ENCODE measurements around the gene CPLX4. TPM values are rescaled to one million over a fixed set of nuclear protein-coding genes. Genes with fewer than 3 reads are reported as not detected.

Gene CPLX4
- total RNA-seq, 1 donor from 2014 or later: not detected

- DNase-seq (ENCODE audit: extremely low spot score, unreplicated experiment): no peak
- no peak for TF ChIP-seq CTCF (IDR thresholded peaks at IDR 0.05)
- no peak overlapping the region for H3K27ac Mint-ChIP-seq (ENCODE audit: unreplicated experiment)
- no peaks in the 10 kb centered on the region for H3K4me1 Mint-ChIP-seq (ENCODE audit: unreplicated experiment)
- H3K36me3 Mint-ChIP-seq (ENCODE audit: unreplicated experiment): peaks cover 78% of the 10 kb centered on the region
- H3K4me3 Mint-ChIP-seq (ENCODE audit: unreplicated experiment): no peak overlapping the region
- peaks cover 30% of the 10 kb centered on the region for H3K9me3 Mint-ChIP-seq (ENCODE audit: unreplicated experiment)
- no peaks in the 10 kb centered on the region for H3K27me3 Mint-ChIP-seq (ENCODE audit: unreplicated experiment)
Observed at GRCh38 chr18:59344996-59345395, 26.5 kb upstream of the CPLX4 start.

GRCh38 chr18:59343926-59344325, 25.5 kb upstream of the CPLX4 start:
- H3K36me3 Mint-ChIP-seq (ENCODE audit: unreplicated experiment): peaks cover 74% of the 10 kb centered on the region
- no peak overlapping the region for H3K4me3 Mint-ChIP-seq (ENCODE audit: unreplicated experiment)
- peaks cover 30% of the 10 kb centered on the region for H3K9me3 Mint-ChIP-seq (ENCODE audit: unreplicated experiment)
- no peak for DNase-seq (ENCODE audit: extremely low spot score, unreplicated experiment)
- no peaks in the 10 kb centered on the region for H3K27me3 Mint-ChIP-seq (ENCODE audit: unreplicated experiment)
- TF ChIP-seq CTCF (IDR thresholded peaks at IDR 0.05): no peak
- no peaks in the 10 kb centered on the region for H3K4me1 Mint-ChIP-seq (ENCODE audit: unreplicated experiment)
- no peak overlapping the region for H3K27ac Mint-ChIP-seq (ENCODE audit: unreplicated experiment)

- TF ChIP-seq CTCF (IDR thresholded peaks at IDR 0.05): no peak
- no peaks in the 10 kb centered on the region for H3K4me1 Mint-ChIP-seq (ENCODE audit: unreplicated experiment)
- peaks cover 30% of the 10 kb centered on the region for H3K9me3 Mint-ChIP-seq (ENCODE audit: unreplicated experiment)
- peaks cover 85% of the 10 kb centered on the region for H3K36me3 Mint-ChIP-seq (ENCODE audit: unreplicated experiment)
- no peaks in the 10 kb centered on the region for H3K27me3 Mint-ChIP-seq (ENCODE audit: unreplicated experiment)
- no peak for DNase-seq (ENCODE audit: extremely low spot score, unreplicated experiment)
- H3K27ac Mint-ChIP-seq (ENCODE audit: unreplicated experiment): no peak overlapping the region
- H3K4me3 Mint-ChIP-seq (ENCODE audit: unreplicated experiment): no peak overlapping the region
Observed at GRCh38 chr18:59340817-59341216, 22.4 kb upstream of the CPLX4 start.

- Mint-ChIP-seq H3K9me3 (ENCODE audit: unreplicated experiment) (peaks cover 30% of the 10 kb centered on the region), H3K4me1 (ENCODE audit: unreplicated experiment) (no peaks in the 10 kb centered on the region), H3K27me3 (ENCODE audit: unreplicated experiment) (no peaks in the 10 kb centered on the region), H3K36me3 (ENCODE audit: unreplicated experiment) (peaks cover 85% of the 10 kb centered on the region), H3K4me3 (ENCODE audit: unreplicated experiment) (no peak overlapping the region), H3K27ac (ENCODE audit: unreplicated experiment) (no peak overlapping the region)
- TF ChIP-seq CTCF (IDR thresholded peaks at IDR 0.05): no peak
- DNase-seq (ENCODE audit: extremely low spot score, unreplicated experiment): no peak
Observed at GRCh38 chr18:59340312-59340711, 21.9 kb upstream of the CPLX4 start.

GRCh38 chr18:59332986-59333385, 14.5 kb upstream of the CPLX4 start:
- DNase-seq (ENCODE audit: extremely low spot score, unreplicated experiment): no peak
- Mint-ChIP-seq H3K9me3 (ENCODE audit: unreplicated experiment) (no peaks in the 10 kb centered on the region), H3K4me1 (ENCODE audit: unreplicated experiment) (no peaks in the 10 kb centered on the region), H3K27me3 (ENCODE audit: unreplicated experiment) (no peaks in the 10 kb centered on the region), H3K36me3 (ENCODE audit: unreplicated experiment) (peaks cover 57% of the 10 kb centered on the region), H3K27ac (ENCODE audit: unreplicated experiment) (no peak overlapping the region), H3K4me3 (ENCODE audit: unreplicated experiment) (no peak overlapping the region)
- no peak for TF ChIP-seq CTCF (IDR thresholded peaks at IDR 0.05)
